C4-2B (cell line): Measurements from ENCODE around the gene STAP2.
"Not testable (repeated sequence)": the region's sequence is repeated elsewhere in the genome, so short reads cannot be mapped to it uniquely, and the experiment has no call there.

Experiments used
- H3K27ac ChIP-seq: fragments of 450-650 bp; 2 replicates; pipeline ENCODE4 v1.5.1; 2017
- CTCF ChIP-seq: fragments of 450-650 bp; conservative IDR thresholded peaks from 2 replicates; pipeline ENCODE4 v1.5.1; 2017; ENCODE audit warnings: mild to moderate bottlenecking
- ZFX ChIP-seq: fragments of 450-650 bp; IDR thresholded peaks from 2 replicates; pipeline ENCODE4 v1.6.1; 2017

Gene STAP2

GRCh38 chr19:4277191-4277696 is 61.4 kb downstream of the STAP2 start:
- no peak overlapping the region for H3K27ac ChIP-seq
- no peak for TF ChIP-seq ZFX
- no peak for TF ChIP-seq CTCF

GRCh38 chr19:4274321-4274686 is 64.3 kb downstream of the STAP2 start:
- not testable (repeated sequence) for H3K27ac ChIP-seq
